ENCODE data around the gene DDX17.

DDX17 gene

DNA sequence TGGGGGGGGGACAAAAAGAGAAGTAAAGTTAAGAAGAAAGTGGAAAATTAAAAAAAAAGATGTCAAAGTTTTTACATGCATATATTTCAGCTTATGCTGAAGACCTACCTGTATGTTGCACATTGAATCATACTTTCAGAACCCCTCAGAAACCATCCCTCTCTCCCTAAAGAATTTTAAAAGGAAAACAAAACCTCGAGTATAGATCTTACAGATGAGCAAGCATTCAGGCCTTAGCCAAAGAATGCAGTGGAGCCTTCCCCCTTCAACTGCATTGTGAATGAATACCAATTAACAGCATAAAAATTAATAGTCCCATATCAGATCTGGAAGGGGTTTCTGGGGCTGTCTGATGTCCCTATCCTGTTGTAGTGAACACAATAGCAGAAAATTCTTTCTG lies 21.9 kb downstream of the DDX17 start:
- no peak overlapping the region for H3K27ac ChIP-seq
- no peak for TF ChIP-seq CTCF (conservative IDR thresholded peaks at IDR 0.05)
- no peak for TF ChIP-seq ZFX (IDR thresholded peaks at IDR 0.05)

DNA sequence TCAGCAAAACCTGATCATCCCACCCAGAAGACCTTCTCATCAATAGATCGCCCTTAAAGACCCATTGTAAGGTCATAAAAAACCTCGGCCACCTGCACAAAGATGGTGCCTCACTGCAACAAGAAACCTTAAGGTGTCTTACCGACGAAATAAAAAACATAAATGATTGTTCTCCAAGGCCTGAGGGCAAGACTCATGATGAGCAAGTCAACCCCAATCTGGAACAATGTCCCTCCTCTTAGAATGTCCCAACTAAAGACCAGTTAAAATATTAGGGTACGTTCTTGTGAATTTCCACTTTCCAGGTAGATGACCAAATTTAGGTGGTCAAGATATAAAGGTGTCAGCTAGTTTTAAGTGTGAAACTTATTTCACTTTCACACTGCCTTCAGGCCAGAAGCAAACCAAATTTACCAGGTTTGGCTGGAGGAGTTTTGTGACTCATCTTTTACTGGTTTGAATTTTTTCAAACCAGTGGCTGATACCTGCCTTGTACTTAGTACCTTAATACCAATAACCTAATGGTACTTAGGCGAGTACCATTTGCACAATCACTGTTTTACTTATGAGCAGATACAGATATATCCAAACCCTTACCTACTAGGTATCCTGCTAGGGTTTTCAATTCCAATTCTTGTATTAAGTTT lies 23.3 kb downstream of the DDX17 start:
- TF ChIP-seq ZFX (IDR thresholded peaks at IDR 0.05) (no peak), CTCF (conservative IDR thresholded peaks at IDR 0.05) (no peak)
- H3K27ac ChIP-seq: no peak overlapping the region

GRCh38 chr22:38481871-38482332 lies 24.2 kb downstream of the DDX17 start:
- TF ChIP-seq ZFX (IDR thresholded peaks at IDR 0.05) (no peak), CTCF (conservative IDR thresholded peaks at IDR 0.05) (no peak)
- no peak overlapping the region for H3K27ac ChIP-seq

DNA sequence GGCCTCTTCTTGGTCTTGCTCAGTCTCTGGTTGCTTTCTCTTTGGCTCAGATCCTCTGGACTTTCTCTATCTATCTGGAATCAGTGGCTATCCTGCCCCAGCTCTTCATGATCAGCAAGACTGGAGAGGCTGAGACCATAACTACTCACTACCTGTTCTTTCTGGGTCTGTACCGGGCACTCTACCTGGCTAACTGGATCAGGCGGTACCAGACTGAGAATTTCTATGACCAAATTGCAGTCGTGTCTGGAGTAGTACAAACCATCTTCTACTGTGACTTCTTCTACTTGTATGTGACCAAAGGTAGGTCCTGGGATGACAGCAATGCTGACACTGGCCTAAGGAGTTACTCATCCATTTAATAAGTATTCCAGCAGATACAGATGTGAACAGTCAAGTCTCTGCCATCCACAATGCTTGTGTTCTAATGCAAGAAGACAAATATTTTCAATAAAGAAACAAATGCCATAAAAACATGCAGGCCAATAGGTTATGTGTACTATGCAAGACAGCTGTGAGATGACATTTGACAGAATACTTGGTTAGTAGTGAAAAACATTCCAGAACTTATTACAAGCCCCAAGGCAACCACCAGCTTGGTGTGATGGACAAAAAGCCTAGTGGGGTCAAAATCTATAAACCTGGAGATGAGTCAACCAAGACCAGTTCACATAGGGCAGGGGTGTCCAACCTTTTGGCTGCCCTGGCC lies 24.8 kb downstream of the DDX17 start:
- TF ChIP-seq CTCF (conservative IDR thresholded peaks at IDR 0.05) (no peak), ZFX (IDR thresholded peaks at IDR 0.05) (no peak)
- no peak overlapping the region for H3K27ac ChIP-seq

DNA sequence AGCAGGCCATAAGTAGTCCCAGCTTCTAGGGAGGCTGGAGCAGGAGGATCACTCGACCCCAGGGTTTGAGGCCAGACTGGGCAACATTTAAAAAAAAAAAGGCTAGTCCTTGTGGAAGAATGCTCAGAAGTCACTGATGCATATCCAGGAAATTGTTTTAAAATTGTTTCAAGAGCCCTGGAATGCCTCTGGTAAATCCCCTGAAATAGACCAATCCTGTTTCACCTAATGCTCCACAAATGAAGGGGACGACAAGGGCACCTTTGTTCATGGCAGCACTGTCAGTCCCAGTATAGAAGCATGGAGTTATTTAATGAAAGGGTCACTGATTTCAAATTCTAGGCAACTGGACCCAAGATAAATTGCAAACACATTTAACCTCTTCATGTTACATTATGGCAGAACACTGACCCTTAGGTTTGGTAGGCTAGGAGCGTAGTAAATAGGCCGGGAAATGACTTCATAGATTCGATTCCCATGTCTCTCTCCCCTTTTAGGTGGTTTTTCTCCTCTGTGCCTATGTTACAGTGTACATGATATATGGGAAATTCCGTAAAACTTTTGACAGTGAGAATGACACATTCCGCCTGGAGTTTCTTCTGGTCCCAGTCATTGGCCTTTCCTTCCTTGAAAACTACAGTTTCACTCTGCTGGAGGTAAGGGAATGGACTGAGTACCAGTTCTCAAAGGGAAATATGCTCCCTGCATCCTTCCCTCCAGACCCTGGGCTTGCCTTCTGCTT lies 26.8 kb downstream of the DDX17 start:
- TF ChIP-seq CTCF (conservative IDR thresholded peaks at IDR 0.05) (no peak), ZFX (IDR thresholded peaks at IDR 0.05) (no peak)
- H3K27ac ChIP-seq: no peak overlapping the region

- TF ChIP-seq CTCF (conservative IDR thresholded peaks at IDR 0.05) (no peak), ZFX (IDR thresholded peaks at IDR 0.05) (no peak)
These were observed 28.5 kb downstream of the DDX17 start for GRCh38 chr22:38477585-38477984.

More at GRCh38 chr22:38477585-38477984, 28.5 kb downstream of the DDX17 start:
- no peak overlapping the region for H3K27ac ChIP-seq
